MCF 10A (cell line): ENCODE results near the gene PPM1G. TPM values are rescaled to one million over a fixed set of nuclear protein-coding genes. Genes with fewer than 3 reads are reported as not detected.

Experiments used
- BruUV-seq: library from RNA; stranded (reverse); fragments of 400-500 nt; replicated peaks from 2 replicates; lab custom pipeline; 2021; lab: Mats Ljungman, UMichigan
- CTCF ChIA-PET: fragments of 300-600 bp; sonication (Branson Sonifier 250); formaldehyde crosslinking; extraction: SDS; loops from one replicate; lab custom pipeline; 2021; ENCODE audit warnings: antibody characterized with exemption, inconsistent platforms; lab: Yijun Ruan, JAX
- POLR2A ChIA-PET: fragments of 300-600, 350-650 bp; sonication (Branson Sonifier 250); formaldehyde crosslinking; extraction: SDS; loops from one replicate; lab custom pipeline; 2020; ENCODE audit warnings: antibody characterized with exemption, inconsistent platforms; lab: Yijun Ruan, JAX
- DNase-seq: peaks from one replicate; pipeline ENCODE4 v3.0.0-alpha.2; 2018; ENCODE audit not compliant: unreplicated experiment
- H3K27ac Mint-ChIP-seq: one replicate; pipeline ENCODE4 v1.8.0; 2022; ENCODE audit warnings: mild to moderate bottlenecking, low read depth, mixed read lengths; ENCODE audit not compliant: unreplicated experiment
- H3K27me3 Mint-ChIP-seq: one replicate; pipeline ENCODE4 v1.8.0; 2022; ENCODE audit warnings: mixed read lengths; ENCODE audit not compliant: insufficient read depth, unreplicated experiment
- H3K36me3 Mint-ChIP-seq: one replicate; pipeline ENCODE4 v1.8.0; 2022; ENCODE audit warnings: mild to moderate bottlenecking, moderate library complexity, mixed read lengths; ENCODE audit not compliant: insufficient read depth, unreplicated experiment
- H3K4me1 Mint-ChIP-seq: one replicate; pipeline ENCODE4 v1.8.0; 2022; ENCODE audit warnings: mixed read lengths; ENCODE audit not compliant: insufficient read depth, unreplicated experiment
- H3K4me3 Mint-ChIP-seq: one replicate; pipeline ENCODE4 v1.8.0; 2022; ENCODE audit warnings: mild to moderate bottlenecking, moderate library complexity, mixed read lengths; ENCODE audit not compliant: unreplicated experiment
- H3K9me3 Mint-ChIP-seq: one replicate; pipeline ENCODE4 v1.8.0; 2022; ENCODE audit warnings: mixed read lengths; ENCODE audit not compliant: unreplicated experiment
- intact Hi-C: fragments of 100-400 bp; cut with micrococcal nuclease; formaldehyde crosslinking; loops from 2 replicates; pipeline ENCODE4 v1.14.1; 2022
- total RNA-seq: library from RNA; stranded (reverse); gene quantifications from 2 replicates; pipeline ENCODE4 v1.2.3, GENCODE V29; 2022
- TF ChIP-seq, protein P1 (sequence below): fragments of 200-600 bp; IDR thresholded peaks from one replicate; pipeline ENCODE4 v1.8.0; 2022; ENCODE audit warnings: antibody characterized with exemption, mild to moderate bottlenecking; ENCODE audit not compliant: unreplicated experiment

The PPM1G gene
- total RNA-seq, 1 experiment from 2014 or later, result 123 TPM

DNA sequence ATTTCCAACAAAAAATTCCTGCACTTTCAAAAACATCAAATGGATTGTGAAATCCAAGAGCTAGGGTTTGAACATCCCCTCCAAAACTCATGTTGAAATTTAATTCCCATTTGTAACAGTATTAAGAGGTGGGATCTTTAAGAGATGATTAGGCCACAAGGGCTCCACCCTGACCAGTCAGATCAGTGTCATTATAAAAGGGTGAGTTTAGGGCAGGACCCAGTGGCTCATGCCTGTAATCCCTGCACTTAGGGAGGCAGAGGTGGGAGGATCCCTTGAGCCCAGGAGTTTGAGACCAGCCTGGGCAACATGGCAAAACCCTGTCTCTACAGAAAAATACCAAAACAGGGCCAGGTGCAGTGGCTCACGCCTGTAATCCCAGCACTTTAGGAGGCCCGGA lies 61.8 kb downstream of the PPM1G start:
- H3K27me3 Mint-ChIP-seq, result no peaks in the 10 kb centered on the region
- CTCF ChIA-PET, result no interaction called here
- POLR2A ChIA-PET, result interaction anchor here (1.4 to 1.9 kb wide), 2 partner anchors 9 to 24 kb away, joined by 5 to 11 read pairs; partner anchors contain the start of genes GTF3C2 and MPV17
- no TSS peak for BruUV-seq
- H3K4me3 Mint-ChIP-seq, result no peak overlapping the region
- TF ChIP-seq, protein P1, sequence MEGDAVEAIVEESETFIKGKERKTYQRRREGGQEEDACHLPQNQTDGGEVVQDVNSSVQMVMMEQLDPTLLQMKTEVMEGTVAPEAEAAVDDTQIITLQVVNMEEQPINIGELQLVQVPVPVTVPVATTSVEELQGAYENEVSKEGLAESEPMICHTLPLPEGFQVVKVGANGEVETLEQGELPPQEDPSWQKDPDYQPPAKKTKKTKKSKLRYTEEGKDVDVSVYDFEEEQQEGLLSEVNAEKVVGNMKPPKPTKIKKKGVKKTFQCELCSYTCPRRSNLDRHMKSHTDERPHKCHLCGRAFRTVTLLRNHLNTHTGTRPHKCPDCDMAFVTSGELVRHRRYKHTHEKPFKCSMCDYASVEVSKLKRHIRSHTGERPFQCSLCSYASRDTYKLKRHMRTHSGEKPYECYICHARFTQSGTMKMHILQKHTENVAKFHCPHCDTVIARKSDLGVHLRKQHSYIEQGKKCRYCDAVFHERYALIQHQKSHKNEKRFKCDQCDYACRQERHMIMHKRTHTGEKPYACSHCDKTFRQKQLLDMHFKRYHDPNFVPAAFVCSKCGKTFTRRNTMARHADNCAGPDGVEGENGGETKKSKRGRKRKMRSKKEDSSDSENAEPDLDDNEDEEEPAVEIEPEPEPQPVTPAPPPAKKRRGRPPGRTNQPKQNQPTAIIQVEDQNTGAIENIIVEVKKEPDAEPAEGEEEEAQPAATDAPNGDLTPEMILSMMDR, result no peak
- no peaks in the 10 kb centered on the region for H3K9me3 Mint-ChIP-seq
- intact Hi-C loops, result no loop called here
- peaks cover 63% of the 10 kb centered on the region for H3K36me3 Mint-ChIP-seq
- H3K4me1 Mint-ChIP-seq, result peaks cover 20% of the 10 kb centered on the region
- peak overlapping the region; percentile 19 for H3K27ac Mint-ChIP-seq
- no peak for DNase-seq

DNA sequence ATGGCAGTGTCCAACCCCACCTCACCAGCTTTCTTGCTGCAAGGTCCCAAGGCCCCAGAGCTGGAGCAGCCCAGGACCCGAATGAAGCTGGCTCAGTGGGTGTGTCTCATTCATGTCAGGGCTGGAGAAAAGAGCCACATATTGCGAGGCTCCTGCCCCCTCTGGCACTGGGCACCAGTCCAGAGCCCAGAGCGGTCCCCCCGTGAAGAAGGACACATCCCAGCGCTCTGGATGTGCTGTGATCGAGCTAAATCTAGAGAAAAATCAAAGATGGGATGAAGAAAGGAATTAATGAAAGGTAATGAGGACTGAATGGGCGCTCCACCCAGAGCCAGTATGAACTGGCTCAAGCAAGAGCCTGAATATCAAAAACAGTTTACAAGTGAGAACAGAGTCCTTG lies 73.2 kb downstream of the PPM1G start:
- no peaks in the 10 kb centered on the region for H3K4me1 Mint-ChIP-seq
- POLR2A ChIA-PET, result interaction anchor here (3.0 kb wide), 1 partner anchor 12 kb away, joined by 14 read pairs; the partner anchor contains the start of gene MPV17
- H3K27me3 Mint-ChIP-seq, result no peaks in the 10 kb centered on the region
- TF ChIP-seq, protein P1, result no peak
- no peaks in the 10 kb centered on the region for H3K9me3 Mint-ChIP-seq
- no peak overlapping the region for H3K27ac Mint-ChIP-seq
- CTCF ChIA-PET, result interaction anchor here (0.6 to 1.2 kb wide), 2 partner anchors 34 to 153 kb away, joined by 3 to 4 read pairs; no protein-coding TSS in a partner anchor
- peaks cover 92% of the 10 kb centered on the region for H3K36me3 Mint-ChIP-seq
- intact Hi-C loops, result no loop called here
- DNase-seq, result no peak
- H3K4me3 Mint-ChIP-seq, result no peak overlapping the region
- BruUV-seq, result no TSS peak

DNA sequence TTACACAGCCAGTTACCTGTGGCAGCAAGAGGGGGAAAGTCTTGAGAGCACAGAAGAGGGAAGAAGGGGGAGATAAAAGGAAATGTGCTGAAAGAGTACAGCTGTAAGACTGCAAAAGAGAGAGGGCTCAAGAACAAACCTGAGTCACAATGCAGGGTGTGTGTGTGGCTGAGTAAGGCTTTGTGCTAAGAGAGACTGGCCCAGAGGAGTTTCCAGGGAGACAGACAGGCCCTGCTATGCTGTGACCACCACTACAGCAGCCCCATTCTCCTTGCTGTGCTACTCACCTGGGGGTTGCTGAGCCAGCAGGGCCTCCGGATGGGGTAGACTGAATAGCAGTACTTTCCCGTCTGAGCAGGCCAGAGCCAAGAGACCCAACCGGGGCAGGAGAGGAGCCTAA lies 74.1 kb downstream of the PPM1G start:
- no peak for DNase-seq
- intact Hi-C loops, result no loop called here
- TF ChIP-seq, protein P1, result no peak
- ChIA-PET POLR2A (interaction anchor here (0.8 kb wide), 1 partner anchor 36 kb away, joined by 3 read pairs; no protein-coding TSS in a partner anchor), CTCF (interaction anchor here (0.6 kb wide), 1 partner anchor 152 kb away, joined by 3 read pairs; no protein-coding TSS in a partner anchor)
- Mint-ChIP-seq H3K9me3 (no peaks in the 10 kb centered on the region), H3K27ac (no peak overlapping the region), H3K4me3 (no peak overlapping the region), H3K4me1 (no peaks in the 10 kb centered on the region), H3K27me3 (no peaks in the 10 kb centered on the region), H3K36me3 (peaks cover 92% of the 10 kb centered on the region)
- no TSS peak for BruUV-seq

Other genes with a start within 250 kb of the PPM1G start
- 115 and 122 TPM in 2 replicates for gene ATRAID, start 197.6 kb downstream of the PPM1G start, total RNA-seq
- gene SLC5A6, start 197.3 kb downstream of the PPM1G start, total RNA-seq, result 25.9 and 26.9 TPM in 2 replicates
- 59.5 and 66.5 TPM in 2 replicates for gene CAD, start 192.2 kb downstream of the PPM1G start, total RNA-seq
- gene SLC30A3, start 146.5 kb downstream of the PPM1G start, total RNA-seq, result not detected in 2 replicates
- not detected in 2 replicates for gene DNAJC5G, start 134.2 kb downstream of the PPM1G start, total RNA-seq
- gene TRIM54, start 127.2 kb downstream of the PPM1G start, total RNA-seq, result not detected in 2 replicates
- gene UCN, start 101.1 kb downstream of the PPM1G start, total RNA-seq, result 7.9 and 9.5 TPM in 2 replicates
- gene MPV17, start 86.5 kb downstream of the PPM1G start, total RNA-seq, result 104 and 114 TPM in 2 replicates
- 47.5 and 47.8 TPM in 2 replicates for gene GTF3C2, start 52.8 kb downstream of the PPM1G start, total RNA-seq
- gene EIF2B4, start 39.3 kb downstream of the PPM1G start, total RNA-seq, result 42.7 and 50.1 TPM in 2 replicates
- 101 and 125 TPM in 2 replicates for gene SNX17, start 39.0 kb downstream of the PPM1G start, total RNA-seq
- 14.8 and 16.2 TPM in 2 replicates for gene ZNF513, start 28.9 kb downstream of the PPM1G start, total RNA-seq
- 79.5 and 97.3 TPM in 2 replicates for gene NRBP1, start 19.0 kb upstream of the PPM1G start, total RNA-seq
- gene KRTCAP3, start 32.8 kb upstream of the PPM1G start, total RNA-seq, result 4.1 and 6.9 TPM in 2 replicates
- 20.6 and 22.3 TPM in 2 replicates for gene IFT172, start 80.2 kb upstream of the PPM1G start, total RNA-seq
- gene FNDC4, start 85.6 kb upstream of the PPM1G start, total RNA-seq, result 0.79 and 1.1 TPM in 2 replicates
- not detected in 2 replicates for gene GCKR, start 87.2 kb upstream of the PPM1G start, total RNA-seq
- gene ZNF512, start 173.5 kb upstream of the PPM1G start, total RNA-seq, result 19.9 and 25.5 TPM in 2 replicates
- 0.61 and 2.3 TPM in 2 replicates for gene CCDC121, start 219.4 kb upstream of the PPM1G start, total RNA-seq
- 28.6 and 30.5 TPM in 2 replicates for gene GPN1, start 219.5 kb upstream of the PPM1G start, total RNA-seq